H54 (cell line): Measurements from ENCODE around the gene TERC.
A peak's percentile ranks its signal among the peaks of the same experiment; 100 is the strongest.

Source experiments
- DNase-seq: peaks from one replicate; pipeline ENCODE4 v3.0.0; 2011; ENCODE audit warnings: low spot score, mixed read lengths; ENCODE audit not compliant: insufficient read length
- FAIRE-seq: peaks from 3 replicates; lab custom pipeline; 2011; peaks lifted over from hg19 to GRCh38; lab: Jason Lieb, UNC
- POLR2A ChIP-seq: IDR thresholded peaks from 2 replicates; pipeline ENCODE4 v1.6.1; 2011; ENCODE audit warnings: low read depth, mild to moderate bottlenecking, low read length

Gene TERC

DNA sequence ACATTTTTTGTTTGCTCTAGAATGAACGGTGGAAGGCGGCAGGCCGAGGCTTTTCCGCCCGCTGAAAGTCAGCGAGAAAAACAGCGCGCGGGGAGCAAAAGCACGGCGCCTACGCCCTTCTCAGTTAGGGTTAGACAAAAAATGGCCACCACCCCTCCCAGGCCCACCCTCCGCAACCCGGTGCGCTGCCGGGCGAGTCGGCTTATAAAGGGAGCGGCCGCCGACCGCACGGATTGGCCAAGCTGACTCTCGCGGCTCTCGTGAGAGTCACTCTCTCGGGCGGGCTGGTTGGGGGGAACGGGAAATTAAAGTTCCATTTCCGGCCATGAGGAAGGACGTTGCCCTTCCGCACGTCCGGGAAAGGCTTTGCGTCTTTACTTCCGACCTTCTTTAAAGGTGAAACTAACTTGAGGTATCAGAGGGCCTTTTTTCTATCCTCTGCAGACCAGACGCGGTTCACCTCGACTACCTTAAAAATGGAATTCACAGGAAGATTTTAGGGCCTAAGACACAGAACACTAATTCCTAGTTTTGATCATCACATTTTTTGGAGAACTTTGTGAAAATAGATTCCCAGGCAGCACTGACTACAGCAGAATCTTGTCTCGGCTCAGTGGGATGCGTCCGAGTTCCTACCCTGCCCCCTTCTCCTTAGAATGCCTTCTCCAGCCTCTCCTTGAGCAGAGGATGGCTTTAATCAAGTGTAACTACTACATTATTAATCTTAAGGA lies at the start of gene TERC:
TERC (minus strand) TSS at position 179 of the 731 bp plus-strand sequence.
- TF ChIP-seq POLR2A = peak; percentile 70
- DNase-seq (peak; percentile 62), FAIRE-seq (peak; percentile 86)

DNA sequence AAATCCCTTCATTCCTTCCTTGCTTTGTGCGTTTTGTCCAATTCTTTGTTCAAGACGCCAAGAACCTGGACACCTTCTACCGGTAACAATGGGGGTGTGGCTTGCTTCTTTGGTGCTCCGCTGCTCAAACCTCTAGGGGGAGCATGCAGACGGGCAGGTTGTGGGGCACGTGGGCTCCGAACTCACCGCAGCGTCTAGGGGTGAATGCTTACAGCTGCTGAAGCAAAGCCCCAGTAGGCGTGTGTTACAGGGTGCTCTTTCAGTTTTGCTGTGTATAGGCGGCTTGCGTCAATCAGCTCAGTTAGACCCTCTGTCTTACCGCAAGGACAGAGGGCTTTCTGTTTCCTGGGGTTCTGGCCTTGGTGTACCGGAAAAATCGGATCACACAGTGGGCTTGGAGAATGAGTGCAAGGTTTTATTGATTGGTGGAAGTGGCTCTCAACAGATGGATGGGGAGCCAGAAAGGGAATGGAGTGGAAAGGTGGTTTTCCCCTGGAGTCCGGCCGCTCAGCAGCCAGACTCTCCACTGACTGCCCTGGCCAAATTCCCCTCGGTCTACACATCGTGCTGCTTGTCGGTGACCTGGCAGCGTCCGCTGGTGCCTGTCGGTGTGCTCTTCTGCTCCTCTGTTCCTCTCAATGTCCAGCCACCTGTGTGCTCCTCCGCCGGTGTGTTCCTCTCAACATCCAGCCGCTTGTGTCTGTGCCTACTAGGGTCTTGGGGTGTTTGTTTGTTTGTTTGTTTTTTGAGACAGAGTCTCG lies 49.1 kb upstream of the TERC start:
- no peak for TF ChIP-seq POLR2A
- FAIRE-seq (no peak), DNase-seq (no peak)

DNA sequence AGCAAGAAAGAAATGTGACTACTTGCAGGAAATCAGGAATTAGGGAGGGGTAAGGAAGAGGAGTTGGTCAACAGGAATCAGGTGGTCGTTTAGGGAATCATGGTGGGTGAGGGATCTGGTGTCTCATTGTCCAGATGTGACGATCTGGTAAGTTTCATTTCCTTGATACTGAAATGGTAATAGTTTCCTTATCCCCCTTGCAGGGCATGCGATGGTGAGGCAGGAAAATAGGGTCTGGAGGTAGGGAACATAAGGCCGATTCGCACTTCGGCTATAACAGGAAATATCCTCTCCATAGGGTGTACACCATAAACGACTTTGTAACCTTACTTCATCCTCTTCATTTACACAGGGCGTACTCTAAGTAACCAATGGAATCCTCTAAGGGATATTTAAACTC lies 48.4 kb upstream of the TERC start:
- TF ChIP-seq POLR2A = no peak
- FAIRE-seq (no peak), DNase-seq (no peak)

DNA sequence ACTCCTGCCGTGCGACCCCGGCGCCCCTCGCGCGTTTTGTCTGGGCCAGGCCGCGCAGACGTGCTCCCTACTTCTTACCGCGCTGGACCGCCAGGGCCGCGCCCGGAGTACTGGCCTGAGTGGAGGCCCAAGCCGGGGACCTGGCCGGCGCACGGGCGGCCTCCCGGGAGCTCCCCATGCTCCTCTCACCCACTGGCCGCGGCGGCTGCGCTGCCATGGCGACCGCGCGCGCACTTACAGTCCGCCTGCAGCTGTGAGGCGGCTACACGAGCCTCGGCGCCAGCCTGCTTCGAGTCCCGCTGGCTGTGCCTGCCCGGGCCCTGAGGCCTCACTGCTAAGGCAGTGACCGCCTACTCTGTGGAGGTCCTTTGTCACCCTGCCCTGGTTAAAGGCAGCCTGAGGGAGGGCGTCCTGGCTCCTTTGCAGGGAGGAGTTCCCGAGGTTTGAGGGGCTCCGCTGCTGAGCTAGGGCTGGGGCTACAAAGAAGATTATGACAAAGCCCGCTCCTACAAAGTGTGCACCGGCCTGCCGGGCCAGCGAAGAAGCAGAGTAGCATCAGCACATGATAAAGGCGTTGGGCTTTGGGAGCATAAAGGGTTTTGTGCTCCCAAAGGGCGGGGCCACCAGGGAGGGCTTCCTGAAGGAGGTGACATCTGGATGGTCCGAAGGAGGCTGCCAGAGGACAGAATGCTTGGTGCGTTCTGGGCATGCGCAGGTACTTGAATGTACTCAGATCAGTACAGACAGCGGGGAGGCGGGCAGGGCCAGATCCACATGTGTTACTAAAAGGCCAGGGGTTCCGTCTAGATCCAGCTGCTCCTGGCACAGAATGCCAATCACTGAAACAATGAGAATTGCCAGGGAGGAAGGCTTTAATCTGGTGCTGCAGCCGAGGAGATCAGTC lies 47.7 kb upstream of the TERC start, which contains the start of the genes LRRC34 and LRRIQ4:
LRRC34 (minus strand) TSS at position 573 of the 904 bp plus-strand sequence; CDS start at position 217, 356 bp downstream.
LRRIQ4 (plus strand) TSS at position 539 of the 904 bp plus-strand sequence. CDS start 9,052 bp downstream, outside the sequence.
- DNase-seq (peak; percentile 36), FAIRE-seq (no peak)
- no peak; the same call in 1 of the 2 replicates for TF ChIP-seq POLR2A

DNA sequence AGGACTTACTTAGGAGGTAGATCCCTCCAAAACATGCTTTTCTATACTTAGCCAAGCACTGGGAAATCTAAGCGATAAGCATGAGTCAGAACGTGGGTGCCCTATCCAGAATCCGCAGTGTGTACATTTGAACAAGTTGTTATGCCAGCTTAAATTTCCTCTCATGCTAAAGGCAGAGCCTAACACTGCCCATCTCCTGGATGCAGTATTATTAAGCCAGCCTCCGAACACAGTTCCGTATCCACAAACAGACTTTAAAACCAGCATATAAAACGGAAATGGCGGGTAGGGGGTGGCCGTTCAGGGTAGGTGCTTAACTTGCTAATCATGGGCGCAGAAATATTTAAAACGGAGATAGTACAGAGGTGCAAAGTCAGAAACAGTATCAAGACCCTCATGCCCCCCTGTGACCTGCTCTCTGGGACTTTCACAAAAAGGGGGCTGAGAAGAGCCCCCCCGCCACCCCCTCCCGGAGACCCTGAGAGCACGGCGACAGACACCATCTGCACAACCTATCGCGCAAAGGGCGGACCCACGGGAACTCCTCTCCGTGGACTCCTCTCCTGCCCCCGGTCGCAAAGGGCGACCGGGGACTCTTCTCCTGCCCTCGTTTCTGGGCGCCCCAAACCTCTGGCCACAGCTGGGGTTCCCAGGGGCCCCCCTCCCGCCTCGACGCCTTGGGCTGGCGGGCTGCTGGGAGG lies 46.9 kb upstream of the TERC start:
- no peak for TF ChIP-seq POLR2A
- FAIRE-seq (peak; percentile 87), DNase-seq (peak; percentile 19)

DNA sequence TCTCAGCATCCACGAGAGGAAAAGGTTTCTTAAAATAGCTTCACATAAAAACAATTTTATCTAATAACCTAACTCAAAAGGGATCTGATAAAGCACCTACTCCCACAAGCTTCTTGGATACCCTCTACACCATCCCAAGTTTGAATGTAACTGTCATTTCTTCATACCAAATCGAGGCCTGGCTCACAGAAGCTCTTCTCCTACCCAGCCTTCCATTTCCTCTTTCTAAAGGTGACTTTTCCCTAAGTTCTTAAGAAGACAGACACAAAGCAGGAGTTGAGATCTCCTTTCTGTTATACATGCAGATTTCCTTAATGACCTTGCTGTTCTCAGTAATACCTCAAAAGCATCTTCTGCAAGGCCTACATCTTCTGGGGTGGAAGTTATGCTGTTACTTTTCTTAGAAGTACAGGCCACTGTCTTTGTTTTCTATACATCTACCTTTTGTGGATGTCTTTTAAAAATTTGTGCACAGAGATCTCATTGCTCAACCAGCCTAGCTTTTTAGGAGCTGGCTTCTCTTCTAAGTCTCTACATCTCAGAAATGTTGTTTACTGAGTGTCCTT lies 44.5 kb upstream of the TERC start:
- no peak for TF ChIP-seq POLR2A
- FAIRE-seq (no peak), DNase-seq (no peak)

DNA sequence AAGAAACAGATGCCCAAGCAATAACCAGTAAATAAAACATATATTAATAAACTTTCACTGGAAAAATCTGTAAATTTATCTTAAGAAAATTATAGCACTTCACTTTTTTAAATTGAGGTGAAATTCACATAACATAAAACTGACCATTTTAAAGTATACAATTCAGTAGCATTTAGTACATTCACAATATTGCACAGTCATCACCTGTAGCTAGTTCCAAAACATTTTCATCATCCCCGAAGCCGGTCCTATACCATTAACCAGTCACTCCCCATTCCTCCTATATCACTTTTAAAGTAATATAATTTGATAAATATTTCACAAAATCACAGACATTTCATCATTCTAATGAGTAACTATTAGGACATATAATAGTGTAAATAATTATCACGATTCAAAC lies 39.8 kb upstream of the TERC start:
- FAIRE-seq = no peak
- no peak for DNase-seq
- TF ChIP-seq POLR2A = no peak

DNA sequence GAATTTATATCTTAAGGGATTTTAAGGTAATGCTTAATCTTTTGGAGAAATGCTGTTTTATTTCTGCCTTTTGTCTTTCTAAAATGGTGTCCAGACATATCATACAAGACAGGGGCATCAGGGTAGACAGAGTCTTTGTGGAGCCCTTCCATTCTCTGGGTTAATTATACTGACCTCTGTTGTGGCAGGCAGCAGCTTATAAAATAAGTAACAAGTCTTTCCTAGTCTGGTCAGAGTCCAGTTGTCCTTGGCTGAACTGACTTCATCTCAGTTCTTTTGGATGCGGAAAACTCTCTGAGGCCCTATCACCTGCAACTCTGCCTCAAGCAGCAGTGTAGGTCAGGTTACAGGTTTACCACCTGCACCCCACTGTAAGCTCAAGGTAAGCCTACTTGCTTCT lies 27.5 kb upstream of the TERC start:
- DNase-seq (no peak), FAIRE-seq (no peak)
- TF ChIP-seq POLR2A = no peak

DNA sequence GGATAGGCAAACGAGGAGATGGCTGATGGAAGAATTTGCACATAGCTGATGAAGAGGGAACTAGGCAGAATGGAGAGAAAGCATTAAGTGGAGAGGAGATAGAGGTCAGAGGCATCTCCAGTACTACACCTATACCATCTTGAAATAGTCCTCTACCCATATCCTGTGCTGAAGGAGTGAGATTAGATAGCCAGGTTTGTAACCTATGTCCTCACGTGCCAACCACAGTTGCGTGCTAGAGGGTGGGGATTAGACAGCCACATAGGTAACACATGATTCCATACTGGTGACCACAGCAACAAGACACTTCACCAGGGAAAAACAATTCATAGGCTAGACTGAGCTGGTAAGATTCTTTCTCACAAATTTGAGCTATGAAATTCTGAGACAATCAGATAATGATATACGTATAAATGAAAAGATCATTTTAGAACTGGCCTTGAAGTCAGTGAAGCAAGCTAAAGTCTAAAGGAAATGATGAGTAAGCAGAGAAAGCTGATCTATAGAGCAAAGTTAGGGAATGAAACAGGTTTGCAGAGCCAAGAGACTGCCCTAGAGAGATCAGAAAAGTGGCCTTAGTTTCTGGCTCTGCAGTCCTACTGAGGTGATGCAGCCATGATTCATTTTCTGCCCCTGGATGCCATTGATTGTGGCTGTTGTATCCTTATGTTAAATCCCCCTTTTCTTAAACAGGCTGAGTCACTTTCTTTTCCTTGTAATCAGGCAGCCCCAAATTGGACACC lies 26.0 kb upstream of the TERC start:
- DNase-seq (no peak), FAIRE-seq (peak; percentile 81)
- TF ChIP-seq POLR2A = no peak

DNA sequence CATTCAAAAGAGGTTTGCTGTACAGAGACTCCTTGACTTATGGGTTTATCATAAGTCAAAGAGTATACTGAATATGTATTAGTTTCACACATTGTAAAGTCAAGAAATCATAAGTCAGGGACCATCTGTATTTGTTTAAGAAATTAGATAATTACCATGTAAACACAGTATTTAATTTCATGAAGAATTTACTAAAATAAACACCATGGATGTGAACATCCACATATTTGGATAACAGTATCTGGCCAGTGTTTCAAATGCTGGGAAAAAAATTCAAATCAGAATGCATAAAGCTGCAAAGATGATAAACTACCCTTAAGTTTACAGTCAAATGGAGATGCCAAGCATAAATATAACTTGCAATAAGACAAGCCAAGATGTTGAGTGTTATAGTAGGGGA lies 25.4 kb upstream of the TERC start:
- no peak for FAIRE-seq
- DNase-seq = no peak
- TF ChIP-seq POLR2A = no peak

DNA sequence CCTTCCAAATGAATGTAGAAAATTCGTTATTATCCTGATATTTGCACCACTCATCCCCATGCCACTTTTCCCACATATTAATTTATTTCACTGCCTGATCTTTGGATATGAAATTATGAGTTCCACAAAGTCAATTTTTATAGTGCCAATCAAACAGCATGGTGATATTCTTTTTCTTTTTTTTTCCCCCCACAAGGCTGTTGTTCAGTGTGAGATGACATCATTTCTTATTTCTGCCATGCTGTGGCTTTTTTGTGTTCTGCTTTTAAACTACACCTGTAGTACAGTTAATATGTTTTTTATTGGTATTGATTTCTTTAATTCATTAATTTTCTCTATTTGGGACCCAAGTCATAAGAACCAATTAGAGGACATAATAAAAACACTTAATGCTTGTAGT lies 22.9 kb upstream of the TERC start:
- no peak for TF ChIP-seq POLR2A
- FAIRE-seq (no peak), DNase-seq (no peak)

DNA sequence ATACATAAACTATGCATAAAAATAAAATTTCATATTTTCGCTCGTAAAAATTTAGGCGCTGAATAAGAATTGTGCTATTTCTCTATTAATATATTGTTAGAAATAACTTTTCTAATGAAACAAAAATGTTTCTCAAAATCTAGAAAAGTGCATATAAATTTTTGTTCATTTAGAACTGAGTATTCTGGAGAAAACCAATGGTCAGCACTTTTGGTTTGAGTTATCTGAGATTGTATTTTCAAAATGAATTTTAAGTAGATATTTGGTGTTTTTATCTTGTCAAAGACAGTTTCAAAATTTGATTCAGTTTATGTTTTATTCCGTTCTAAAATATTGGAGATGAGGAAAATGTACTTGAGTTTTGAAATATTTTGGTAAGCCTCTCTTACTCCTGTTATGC lies 22.3 kb upstream of the TERC start:
- FAIRE-seq (no peak), DNase-seq (no peak)
- TF ChIP-seq POLR2A = no peak
